ENCODE results near the gene VPS26C.

The VPS26C gene

DNA sequence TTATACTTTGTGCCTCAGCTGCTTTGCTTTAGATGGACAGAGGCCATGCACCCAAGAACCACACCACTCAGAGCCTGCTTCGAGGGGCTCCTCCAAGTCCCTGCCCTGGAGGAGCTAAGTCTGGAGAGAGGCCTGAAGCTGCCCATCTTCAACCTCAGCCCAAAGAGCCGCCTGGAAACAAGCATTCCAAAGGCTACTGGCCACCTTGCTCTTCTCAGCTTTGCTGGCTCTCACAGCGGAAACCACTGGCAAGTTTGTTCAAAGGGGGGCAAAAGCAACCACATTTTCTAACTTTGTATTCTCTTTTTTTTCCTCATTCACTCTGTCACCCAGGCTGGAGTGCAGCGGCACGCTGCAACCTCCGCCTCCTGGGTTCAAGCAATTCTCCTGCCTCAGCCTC is 23.2 kb downstream of the VPS26C start:
- Histone ChIP-seq H3K9me3 (ENCODE audit: control insufficient read depth, insufficient read depth, low read length) (no peaks in the 10 kb centered on the region), H3K36me3 (ENCODE audit: control insufficient read depth, insufficient read depth, low read length) (peaks cover 10% of the 10 kb centered on the region), H3K27ac (ENCODE audit: low read depth, low read length) (no peak overlapping the region), H3K4me1 (ENCODE audit: control insufficient read depth, insufficient read depth, low read length) (peaks cover 11% of the 10 kb centered on the region), H3K27me3 (ENCODE audit: control insufficient read depth, insufficient read depth, low read length) (no peaks in the 10 kb centered on the region), H3K9ac (ENCODE audit: low read depth, low read length) (no peak overlapping the region), H3K4me3 (ENCODE audit: low read depth, low read length) (no peak overlapping the region)

DNA sequence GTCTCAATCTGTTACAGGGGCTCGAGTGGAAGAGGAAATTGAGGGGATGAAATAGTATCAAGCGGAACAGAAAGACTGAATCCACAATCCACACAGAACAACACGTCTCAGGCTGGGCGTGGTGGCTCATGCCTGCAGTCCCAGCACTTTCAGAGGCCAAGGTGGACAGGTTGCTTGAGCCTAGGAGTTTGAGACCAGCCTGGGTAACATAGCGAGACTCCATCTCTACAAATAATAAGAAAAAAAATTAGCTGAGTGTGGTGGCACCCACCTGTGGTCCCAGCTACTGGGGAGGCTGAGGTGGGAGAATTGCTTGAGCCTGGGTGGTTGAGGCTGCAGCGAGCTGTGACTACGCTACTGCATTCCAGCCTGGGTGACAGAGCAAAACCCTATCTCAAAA is 25.7 kb downstream of the VPS26C start:
- Histone ChIP-seq H3K27me3 (ENCODE audit: control insufficient read depth, insufficient read depth, low read length) (no peaks in the 10 kb centered on the region), H3K27ac (ENCODE audit: low read depth, low read length) (no peak overlapping the region), H3K36me3 (ENCODE audit: control insufficient read depth, insufficient read depth, low read length) (peaks cover 33% of the 10 kb centered on the region), H3K9ac (ENCODE audit: low read depth, low read length) (no peak overlapping the region), H3K4me1 (ENCODE audit: control insufficient read depth, insufficient read depth, low read length) (peaks cover 11% of the 10 kb centered on the region), H3K9me3 (ENCODE audit: control insufficient read depth, insufficient read depth, low read length) (no peaks in the 10 kb centered on the region), H3K4me3 (ENCODE audit: low read depth, low read length) (no peak overlapping the region)

DNA sequence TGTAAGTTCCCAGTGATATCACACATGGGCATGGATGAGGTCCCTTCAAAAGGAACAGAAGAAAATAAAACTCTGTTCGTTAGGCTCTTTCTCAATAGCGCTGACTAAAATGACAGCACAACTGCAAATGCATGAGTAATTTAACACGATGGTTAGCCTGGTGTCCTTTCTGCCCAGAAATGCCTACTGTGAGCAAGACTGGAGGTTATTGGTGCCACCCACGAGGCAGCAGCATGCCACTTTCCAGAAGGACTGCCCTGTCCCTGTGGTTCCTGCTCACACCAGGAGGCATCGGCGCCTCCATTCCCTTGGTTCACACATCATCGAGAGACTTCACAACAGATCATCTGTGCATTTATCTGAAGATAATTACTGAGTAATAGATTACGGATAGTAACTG is 26.2 kb downstream of the VPS26C start:
- Histone ChIP-seq H3K9me3 (ENCODE audit: control insufficient read depth, insufficient read depth, low read length) (no peaks in the 10 kb centered on the region), H3K27ac (ENCODE audit: low read depth, low read length) (no peak overlapping the region), H3K9ac (ENCODE audit: low read depth, low read length) (no peak overlapping the region), H3K27me3 (ENCODE audit: control insufficient read depth, insufficient read depth, low read length) (no peaks in the 10 kb centered on the region), H3K4me3 (ENCODE audit: low read depth, low read length) (no peak overlapping the region), H3K4me1 (ENCODE audit: control insufficient read depth, insufficient read depth, low read length) (peaks cover 11% of the 10 kb centered on the region), H3K36me3 (ENCODE audit: control insufficient read depth, insufficient read depth, low read length) (peaks cover 38% of the 10 kb centered on the region)

- H3K9me3 ChIP-seq (ENCODE audit: control insufficient read depth, insufficient read depth, low read length), result no peaks in the 10 kb centered on the region
- no peaks in the 10 kb centered on the region for H3K27me3 ChIP-seq (ENCODE audit: control insufficient read depth, insufficient read depth, low read length)
- H3K4me3 ChIP-seq (ENCODE audit: low read depth, low read length), result no peak overlapping the region
- peaks cover 56% of the 10 kb centered on the region for H3K36me3 ChIP-seq (ENCODE audit: control insufficient read depth, insufficient read depth, low read length)
- H3K9ac ChIP-seq (ENCODE audit: low read depth, low read length), result no peak overlapping the region
- no peaks in the 10 kb centered on the region for H3K4me1 ChIP-seq (ENCODE audit: control insufficient read depth, insufficient read depth, low read length)
- H3K27ac ChIP-seq (ENCODE audit: low read depth, low read length), result no peak overlapping the region
Observed at GRCh38 chr21:37237764-37238163, 29.4 kb downstream of the VPS26C start.

- Histone ChIP-seq H3K9ac (ENCODE audit: low read depth, low read length) (no peak overlapping the region), H3K27ac (ENCODE audit: low read depth, low read length) (no peak overlapping the region), H3K27me3 (ENCODE audit: control insufficient read depth, insufficient read depth, low read length) (no peaks in the 10 kb centered on the region), H3K9me3 (ENCODE audit: control insufficient read depth, insufficient read depth, low read length) (no peaks in the 10 kb centered on the region), H3K4me1 (ENCODE audit: control insufficient read depth, insufficient read depth, low read length) (no peaks in the 10 kb centered on the region), H3K36me3 (ENCODE audit: control insufficient read depth, insufficient read depth, low read length) (peaks cover 60% of the 10 kb centered on the region), H3K4me3 (ENCODE audit: low read depth, low read length) (no peak overlapping the region)
Observed at GRCh38 chr21:37237346-37237745, 29.8 kb downstream of the VPS26C start.

GRCh38 chr21:37233551-37234146 is 33.5 kb downstream of the VPS26C start:
- no peak overlapping the region for H3K27ac ChIP-seq (ENCODE audit: low read depth, low read length)

GRCh38 chr21:37232274-37233018 is 34.7 kb downstream of the VPS26C start:
- Histone ChIP-seq H3K4me1 (ENCODE audit: control insufficient read depth, insufficient read depth, low read length) (no peaks in the 10 kb centered on the region), H3K9me3 (ENCODE audit: control insufficient read depth, insufficient read depth, low read length) (no peaks in the 10 kb centered on the region), H3K36me3 (ENCODE audit: control insufficient read depth, insufficient read depth, low read length) (peaks cover 84% of the 10 kb centered on the region), H3K27me3 (ENCODE audit: control insufficient read depth, insufficient read depth, low read length) (no peaks in the 10 kb centered on the region), H3K9ac (ENCODE audit: low read depth, low read length) (no peak overlapping the region), H3K27ac (ENCODE audit: low read depth, low read length) (no peak overlapping the region), H3K4me3 (ENCODE audit: low read depth, low read length) (no peak overlapping the region)

More at GRCh38 chr21:37233551-37234146, 33.5 kb downstream of the VPS26C start:
- Histone ChIP-seq H3K9me3 (ENCODE audit: control insufficient read depth, insufficient read depth, low read length) (no peaks in the 10 kb centered on the region), H3K4me1 (ENCODE audit: control insufficient read depth, insufficient read depth, low read length) (no peaks in the 10 kb centered on the region), H3K36me3 (ENCODE audit: control insufficient read depth, insufficient read depth, low read length) (peaks cover 84% of the 10 kb centered on the region), H3K4me3 (ENCODE audit: low read depth, low read length) (no peak overlapping the region), H3K27me3 (ENCODE audit: control insufficient read depth, insufficient read depth, low read length) (no peaks in the 10 kb centered on the region), H3K9ac (ENCODE audit: low read depth, low read length) (no peak overlapping the region)

DNA sequence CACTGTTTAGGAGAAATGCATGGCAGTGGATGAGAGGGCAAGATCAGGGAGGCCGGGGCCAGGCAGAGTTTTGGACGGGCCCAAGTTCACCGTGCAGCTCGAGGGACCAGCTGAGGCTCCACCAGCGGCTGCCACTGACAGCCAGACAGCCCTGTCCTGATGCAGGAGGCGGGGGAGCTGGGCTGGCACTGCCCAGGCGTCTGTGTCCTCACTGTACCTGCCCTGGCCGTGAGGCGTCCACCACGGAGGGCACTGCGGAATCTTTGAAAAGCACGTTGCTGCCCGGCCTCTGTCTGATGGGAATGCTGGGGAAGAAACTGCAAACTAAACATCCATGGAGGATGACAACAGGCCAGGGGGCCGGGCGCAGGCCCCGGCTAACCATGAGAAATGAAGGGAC is 35.5 kb downstream of the VPS26C start:
- H3K9ac ChIP-seq (ENCODE audit: low read depth, low read length), result no peak overlapping the region

GRCh38 chr21:37231249-37231645 is 35.9 kb downstream of the VPS26C start:
- peaks cover 85% of the 10 kb centered on the region for H3K36me3 ChIP-seq (ENCODE audit: control insufficient read depth, insufficient read depth, low read length)
- no peaks in the 10 kb centered on the region for H3K27me3 ChIP-seq (ENCODE audit: control insufficient read depth, insufficient read depth, low read length)
- no peak overlapping the region for H3K27ac ChIP-seq (ENCODE audit: low read depth, low read length)
- no peaks in the 10 kb centered on the region for H3K9me3 ChIP-seq (ENCODE audit: control insufficient read depth, insufficient read depth, low read length)
- no peak overlapping the region for H3K9ac ChIP-seq (ENCODE audit: low read depth, low read length)
- no peaks in the 10 kb centered on the region for H3K4me1 ChIP-seq (ENCODE audit: control insufficient read depth, insufficient read depth, low read length)
- no peak overlapping the region for H3K4me3 ChIP-seq (ENCODE audit: low read depth, low read length)

More for the DNA sequence above, 35.5 kb downstream of the VPS26C start:
- Histone ChIP-seq H3K9me3 (ENCODE audit: control insufficient read depth, insufficient read depth, low read length) (no peaks in the 10 kb centered on the region), H3K4me3 (ENCODE audit: low read depth, low read length) (no peak overlapping the region), H3K4me1 (ENCODE audit: control insufficient read depth, insufficient read depth, low read length) (no peaks in the 10 kb centered on the region), H3K36me3 (ENCODE audit: control insufficient read depth, insufficient read depth, low read length) (peaks cover 85% of the 10 kb centered on the region), H3K27ac (ENCODE audit: low read depth, low read length) (no peak overlapping the region), H3K27me3 (ENCODE audit: control insufficient read depth, insufficient read depth, low read length) (no peaks in the 10 kb centered on the region)

DNA sequence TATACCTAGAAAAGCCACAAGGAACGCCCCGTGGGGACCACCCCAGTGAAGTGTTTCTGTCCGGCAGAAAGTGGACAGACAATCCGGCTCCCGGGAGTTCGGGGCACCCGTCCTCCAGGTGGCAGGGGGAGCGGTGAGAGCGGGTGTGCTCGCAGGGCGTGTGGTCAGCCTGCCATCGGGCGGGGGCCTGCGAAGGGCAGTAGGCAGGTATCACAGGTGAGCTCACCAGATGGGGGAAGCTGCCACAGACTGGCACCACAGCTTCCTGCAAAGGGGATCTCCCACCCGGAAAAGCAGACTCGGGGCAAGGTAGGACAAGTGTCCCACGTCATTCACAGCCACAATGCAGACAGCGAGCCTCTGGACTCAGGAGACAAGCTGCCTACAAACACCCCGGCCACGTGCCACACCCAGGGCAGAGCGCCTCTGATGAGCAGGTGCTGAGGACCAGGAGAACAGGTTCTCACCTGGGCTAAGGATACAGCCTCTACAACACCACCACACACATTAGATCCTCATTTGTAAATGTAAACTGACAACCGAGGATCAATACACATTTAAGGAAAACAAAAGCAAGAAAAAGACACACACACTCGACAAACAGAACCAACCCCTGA is 36.4 kb downstream of the VPS26C start:
- Histone ChIP-seq H3K27ac (ENCODE audit: low read depth, low read length) (no peak overlapping the region), H3K9me3 (ENCODE audit: control insufficient read depth, insufficient read depth, low read length) (no peaks in the 10 kb centered on the region), H3K27me3 (ENCODE audit: control insufficient read depth, insufficient read depth, low read length) (no peaks in the 10 kb centered on the region), H3K9ac (ENCODE audit: low read depth, low read length) (no peak overlapping the region), H3K36me3 (ENCODE audit: control insufficient read depth, insufficient read depth, low read length) (peaks cover 85% of the 10 kb centered on the region), H3K4me1 (ENCODE audit: control insufficient read depth, insufficient read depth, low read length) (no peaks in the 10 kb centered on the region), H3K4me3 (ENCODE audit: low read depth, low read length) (no peak overlapping the region)

DNA sequence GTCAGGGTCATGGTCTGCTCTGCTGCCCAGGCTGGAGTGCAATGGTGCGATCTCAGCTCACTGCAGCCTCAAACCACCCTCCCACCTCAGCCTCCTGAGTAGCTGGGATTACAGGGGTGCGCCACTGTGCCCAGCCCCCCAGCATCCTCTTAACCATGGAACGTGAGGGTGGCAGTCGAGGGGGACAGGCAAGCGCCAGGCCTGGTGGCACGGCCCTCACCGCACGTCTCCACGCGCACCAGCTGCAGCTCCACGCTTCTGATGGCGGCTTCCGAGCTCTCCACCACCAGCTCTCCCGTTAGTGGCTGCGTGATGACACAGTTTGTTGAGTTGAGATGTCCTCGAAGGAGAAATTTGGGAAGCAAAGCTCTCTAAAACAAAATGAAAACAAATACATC is 39.1 kb downstream of the VPS26C start:
- H3K27me3 ChIP-seq (ENCODE audit: control insufficient read depth, insufficient read depth, low read length), result no peaks in the 10 kb centered on the region
- H3K36me3 ChIP-seq (ENCODE audit: control insufficient read depth, insufficient read depth, low read length), result peaks cover 98% of the 10 kb centered on the region
- H3K4me1 ChIP-seq (ENCODE audit: control insufficient read depth, insufficient read depth, low read length), result no peaks in the 10 kb centered on the region
- no peak overlapping the region for H3K4me3 ChIP-seq (ENCODE audit: low read depth, low read length)
- no peak overlapping the region for H3K27ac ChIP-seq (ENCODE audit: low read depth, low read length)
- H3K9ac ChIP-seq (ENCODE audit: low read depth, low read length), result no peak overlapping the region
- H3K9me3 ChIP-seq (ENCODE audit: control insufficient read depth, insufficient read depth, low read length), result no peaks in the 10 kb centered on the region
